ENCODE results near the gene FGFR2. TPM values are rescaled to one million over a fixed set of nuclear protein-coding genes. Genes with fewer than 3 reads are reported as not detected.

Gene FGFR2
- total RNA-seq, 1 donor from 2014 or later, result 2.9 TPM

DNA sequence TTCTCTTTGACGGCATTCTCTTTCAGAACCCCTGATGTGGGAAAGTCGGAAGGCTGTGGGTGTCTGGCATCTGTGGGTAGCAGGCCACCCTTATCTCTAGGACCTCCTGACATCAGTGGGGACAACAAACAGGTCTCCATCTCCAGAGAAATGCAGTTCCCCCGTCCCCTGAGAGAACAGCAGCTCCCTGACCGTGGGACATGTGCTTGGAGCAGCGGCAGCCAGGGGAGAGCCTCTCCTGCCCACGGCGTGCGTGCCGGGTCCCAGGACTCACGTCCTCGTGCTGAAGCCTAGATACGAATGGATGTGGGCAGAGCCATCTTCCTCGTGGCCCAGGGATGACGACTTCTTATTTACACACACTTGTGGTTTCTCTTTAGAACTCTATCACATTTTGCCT lies 133.0 kb downstream of the FGFR2 start:
- Mint-ChIP-seq H3K4me1 (ENCODE audit: low read depth) (peaks cover 9% of the 10 kb centered on the region), H3K9me3 (ENCODE audit: low read depth) (no peaks in the 10 kb centered on the region), H3K27me3 (ENCODE audit: low read depth) (no peaks in the 10 kb centered on the region), H3K36me3 (ENCODE audit: low read depth) (no peaks in the 10 kb centered on the region), H3K27ac (ENCODE audit: unreplicated experiment) (no peak overlapping the region), H3K4me3 (ENCODE audit: unreplicated experiment) (no peak overlapping the region)
- TF ChIP-seq, protein P1, sequence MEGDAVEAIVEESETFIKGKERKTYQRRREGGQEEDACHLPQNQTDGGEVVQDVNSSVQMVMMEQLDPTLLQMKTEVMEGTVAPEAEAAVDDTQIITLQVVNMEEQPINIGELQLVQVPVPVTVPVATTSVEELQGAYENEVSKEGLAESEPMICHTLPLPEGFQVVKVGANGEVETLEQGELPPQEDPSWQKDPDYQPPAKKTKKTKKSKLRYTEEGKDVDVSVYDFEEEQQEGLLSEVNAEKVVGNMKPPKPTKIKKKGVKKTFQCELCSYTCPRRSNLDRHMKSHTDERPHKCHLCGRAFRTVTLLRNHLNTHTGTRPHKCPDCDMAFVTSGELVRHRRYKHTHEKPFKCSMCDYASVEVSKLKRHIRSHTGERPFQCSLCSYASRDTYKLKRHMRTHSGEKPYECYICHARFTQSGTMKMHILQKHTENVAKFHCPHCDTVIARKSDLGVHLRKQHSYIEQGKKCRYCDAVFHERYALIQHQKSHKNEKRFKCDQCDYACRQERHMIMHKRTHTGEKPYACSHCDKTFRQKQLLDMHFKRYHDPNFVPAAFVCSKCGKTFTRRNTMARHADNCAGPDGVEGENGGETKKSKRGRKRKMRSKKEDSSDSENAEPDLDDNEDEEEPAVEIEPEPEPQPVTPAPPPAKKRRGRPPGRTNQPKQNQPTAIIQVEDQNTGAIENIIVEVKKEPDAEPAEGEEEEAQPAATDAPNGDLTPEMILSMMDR (IDR thresholded peaks at IDR 0.05), result no peak
- DNase-seq (ENCODE audit: low spot score), result no peak

DNA sequence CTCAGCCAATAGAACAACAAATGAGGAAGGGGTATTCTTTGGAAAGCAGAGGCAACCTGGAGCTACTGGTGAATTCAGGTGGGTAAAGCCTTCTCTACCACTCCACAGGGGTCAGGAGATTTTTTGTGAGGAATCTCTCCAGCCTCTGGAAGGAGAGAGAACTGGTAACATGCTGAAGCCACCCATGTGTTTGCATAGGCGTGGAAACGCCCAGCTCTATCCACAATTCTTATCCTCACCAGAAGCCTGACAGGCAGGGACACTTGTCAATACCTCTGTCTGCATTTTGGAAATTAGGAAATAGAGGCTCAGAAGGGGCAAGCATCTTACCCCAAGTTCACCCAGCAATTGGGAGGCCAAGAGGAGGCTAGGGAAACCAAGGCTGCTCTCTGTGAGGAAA lies 133.7 kb downstream of the FGFR2 start:
- Mint-ChIP-seq H3K4me3 (ENCODE audit: unreplicated experiment) (no peak overlapping the region), H3K27ac (ENCODE audit: unreplicated experiment) (no peak overlapping the region), H3K36me3 (ENCODE audit: low read depth) (no peaks in the 10 kb centered on the region), H3K9me3 (ENCODE audit: low read depth) (no peaks in the 10 kb centered on the region), H3K27me3 (ENCODE audit: low read depth) (no peaks in the 10 kb centered on the region), H3K4me1 (ENCODE audit: low read depth) (peaks cover 16% of the 10 kb centered on the region)
- no peak for DNase-seq (ENCODE audit: low spot score)
- TF ChIP-seq, protein P1 (IDR thresholded peaks at IDR 0.05), result no peak

DNA sequence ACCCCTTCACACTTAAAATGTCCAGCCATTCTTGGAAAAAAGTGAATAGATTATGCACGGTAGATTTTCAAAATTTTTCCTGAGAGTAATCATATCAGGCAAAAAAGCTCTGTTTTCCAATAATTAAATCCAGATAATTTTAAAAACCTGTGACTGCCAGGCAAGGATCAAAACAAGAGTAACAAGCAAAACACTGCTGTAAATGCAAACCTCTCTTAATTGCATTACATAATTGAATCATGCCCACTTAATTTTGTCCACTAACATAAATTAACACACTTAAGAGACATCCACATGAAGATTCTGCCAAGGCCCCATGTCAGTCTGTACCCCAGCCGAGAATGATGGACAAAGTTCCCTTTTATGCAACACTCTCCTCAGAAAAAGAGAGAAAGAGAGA lies 135.3 kb downstream of the FGFR2 start:
- H3K27me3 Mint-ChIP-seq (ENCODE audit: low read depth), result no peaks in the 10 kb centered on the region
- DNase-seq (ENCODE audit: low spot score), result no peak
- H3K9me3 Mint-ChIP-seq (ENCODE audit: low read depth), result no peaks in the 10 kb centered on the region
- peaks cover 26% of the 10 kb centered on the region for H3K4me1 Mint-ChIP-seq (ENCODE audit: low read depth)
- TF ChIP-seq, protein P1 (IDR thresholded peaks at IDR 0.05), result no peak
- no peaks in the 10 kb centered on the region for H3K36me3 Mint-ChIP-seq (ENCODE audit: low read depth)
- no peak overlapping the region for H3K27ac Mint-ChIP-seq (ENCODE audit: unreplicated experiment)
- H3K4me3 Mint-ChIP-seq (ENCODE audit: unreplicated experiment), result no peak overlapping the region

DNA sequence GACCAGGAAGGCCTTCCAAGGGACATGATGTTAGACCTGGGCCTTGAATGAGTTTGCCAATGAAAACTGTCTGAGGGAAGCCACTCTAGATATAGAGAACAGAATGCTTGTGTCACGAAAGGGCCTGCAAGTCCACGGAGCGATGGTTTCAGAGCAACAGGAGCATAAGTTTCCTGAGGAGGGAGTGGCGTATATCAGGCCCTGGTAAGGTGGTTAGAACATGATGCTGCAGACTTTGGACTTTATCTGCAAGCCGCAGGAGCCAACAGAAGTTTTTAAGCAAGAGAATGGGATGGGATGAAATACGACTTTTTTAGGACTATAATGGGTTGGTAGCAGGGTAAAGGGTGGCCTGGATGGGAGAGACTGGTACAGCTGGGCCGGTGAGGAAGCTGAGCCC lies 136.0 kb downstream of the FGFR2 start:
- TF ChIP-seq, protein P1 (IDR thresholded peaks at IDR 0.05), result no peak
- Mint-ChIP-seq H3K4me1 (ENCODE audit: low read depth) (peaks cover 23% of the 10 kb centered on the region), H3K4me3 (ENCODE audit: unreplicated experiment) (no peak overlapping the region), H3K9me3 (ENCODE audit: low read depth) (no peaks in the 10 kb centered on the region), H3K36me3 (ENCODE audit: low read depth) (no peaks in the 10 kb centered on the region), H3K27ac (ENCODE audit: unreplicated experiment) (no peak overlapping the region), H3K27me3 (ENCODE audit: low read depth) (no peaks in the 10 kb centered on the region)
- no peak for DNase-seq (ENCODE audit: low spot score)

DNA sequence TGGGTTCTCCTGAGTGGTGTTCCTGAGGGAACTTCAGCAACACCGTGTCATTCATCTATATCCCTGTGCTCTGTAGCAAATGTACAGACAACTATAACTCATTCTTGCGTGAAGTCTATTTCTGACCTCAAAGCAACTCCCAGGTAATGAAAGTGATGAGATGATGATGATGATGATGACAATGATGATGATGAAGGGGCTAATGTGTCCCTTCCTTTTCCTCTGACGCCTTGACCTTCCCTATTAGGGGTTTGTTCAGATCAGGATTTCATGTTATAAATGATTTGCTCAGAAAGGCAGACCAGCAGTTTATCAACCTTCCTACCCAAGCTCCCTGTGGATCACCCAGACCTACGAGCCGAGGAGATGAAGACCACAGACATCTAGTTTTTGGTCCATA lies 136.9 kb downstream of the FGFR2 start:
- TF ChIP-seq, protein P1 (IDR thresholded peaks at IDR 0.05), result no peak
- Mint-ChIP-seq H3K27ac (ENCODE audit: unreplicated experiment) (no peak overlapping the region), H3K4me3 (ENCODE audit: unreplicated experiment) (no peak overlapping the region), H3K4me1 (ENCODE audit: low read depth) (peaks cover 23% of the 10 kb centered on the region), H3K27me3 (ENCODE audit: low read depth) (no peaks in the 10 kb centered on the region), H3K9me3 (ENCODE audit: low read depth) (no peaks in the 10 kb centered on the region), H3K36me3 (ENCODE audit: low read depth) (no peaks in the 10 kb centered on the region)
- no peak for DNase-seq (ENCODE audit: low spot score)
